Measurements from ENCODE around the gene RWDD4. TPM values are rescaled to one million over a fixed set of nuclear protein-coding genes. Genes with fewer than 3 reads are reported as not detected.

Gene RWDD4
- 9.0 TPM for polyA plus RNA-seq (2012; ENCODE audit: low read depth, missing spikeins)

DNA sequence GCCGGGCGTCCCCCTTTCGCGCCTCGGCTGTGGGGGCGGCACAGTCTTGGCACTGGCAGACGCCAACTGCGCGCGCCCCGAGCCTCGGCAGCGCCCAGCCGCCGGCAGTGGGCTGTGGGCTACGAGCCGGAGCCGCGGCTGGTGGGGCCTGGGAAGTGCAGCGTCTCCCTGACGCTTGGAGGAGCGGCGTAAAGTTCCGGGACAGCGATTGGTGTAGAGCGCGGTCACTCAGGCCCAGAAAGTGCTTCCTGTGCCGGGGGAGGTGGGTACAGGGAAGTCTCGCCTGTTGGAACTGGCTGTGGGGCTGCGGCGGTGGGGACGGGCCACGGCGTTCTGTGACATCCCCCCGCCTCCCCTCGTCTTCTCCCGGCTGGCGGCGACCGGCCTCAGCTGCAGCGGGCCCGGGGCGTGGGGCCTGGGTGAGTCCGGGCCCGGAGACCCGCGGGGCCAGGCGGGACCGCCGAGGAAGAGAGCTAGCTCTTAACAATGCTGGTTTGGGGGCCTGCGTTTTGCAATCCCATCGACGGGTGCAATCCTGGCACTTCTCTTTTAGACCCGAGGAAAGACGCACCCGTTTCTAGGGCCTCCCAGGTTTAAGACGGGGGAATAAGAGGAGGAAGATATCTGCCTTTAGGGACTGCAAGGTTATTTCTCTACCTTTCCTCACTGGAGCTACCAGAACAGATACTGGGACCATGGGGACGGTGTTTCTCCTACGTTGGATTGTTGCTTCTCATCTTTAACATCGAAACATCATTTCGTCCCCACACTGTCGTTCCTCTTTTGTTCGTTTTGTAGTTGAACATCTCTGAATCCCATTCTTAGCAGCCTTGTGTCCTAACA lies at the start of gene RWDD4, which contains the start of gene TRAPPC11:
Gene RWDD4 (minus strand): TSS at position 157 of the 843 bp plus-strand sequence. CDS start 233 bp downstream, outside the sequence.
Gene TRAPPC11 (plus strand): TSS at position 265 of the 843 bp plus-strand sequence. CDS start 4,575 bp downstream, outside the sequence.
- DNase-seq (ENCODE audit: insufficient read length, low spot score): peak; percentile 94
- TF ChIP-seq SPI1 (IDR thresholded peaks at IDR 0.05; ENCODE audit: low read depth, low read length): peak; percentile 35
- no peak for TF ChIP-seq PAX5 (IDR thresholded peaks at IDR 0.05; ENCODE audit: insufficient read depth, low read length, severe bottlenecking)
- TF ChIP-seq TAF1 (IDR thresholded peaks at IDR 0.05; ENCODE audit: low read depth, low read length): peak; percentile 28; the same call in 1 of the 2 replicates
- peak; percentile 34; the same call in 1 of the 2 replicates for TF ChIP-seq POU2F2 (IDR thresholded peaks at IDR 0.05; ENCODE audit: low read depth, low read length)
- FAIRE-seq: peak; percentile 96

DNA sequence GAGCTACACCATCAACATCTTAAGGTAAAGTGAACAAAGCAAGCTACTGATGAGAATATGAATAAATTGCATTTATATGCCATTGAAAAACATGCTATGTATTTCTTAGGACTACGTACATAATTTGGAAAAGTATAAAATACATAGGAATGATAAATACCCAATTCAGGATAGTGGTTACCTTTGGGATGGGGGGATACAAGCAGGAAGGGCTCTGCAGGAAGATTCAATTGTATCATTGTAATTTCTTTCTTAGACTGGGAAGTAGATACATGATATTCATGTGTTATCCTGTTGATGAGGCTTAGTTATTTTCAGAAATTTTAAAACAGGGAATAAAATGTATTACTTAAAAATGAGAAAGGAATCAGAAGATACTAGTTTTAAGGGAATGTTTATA lies 43.5 kb upstream of the RWDD4 start:
- DNase-seq (ENCODE audit: insufficient read length, low spot score) (no peak), FAIRE-seq (no peak)
- TF ChIP-seq SPI1 (IDR thresholded peaks at IDR 0.05; ENCODE audit: low read depth, low read length) (no peak), TAF1 (IDR thresholded peaks at IDR 0.05; ENCODE audit: low read depth, low read length) (no peak), POLR2AphosphoS5 (IDR thresholded peaks at IDR 0.05; ENCODE audit: low read depth, low read length) (no peak), POLR2A (IDR thresholded peaks at IDR 0.05; ENCODE audit: low read depth, low read length) (no peak), POU2F2 (IDR thresholded peaks at IDR 0.05; ENCODE audit: low read depth, low read length) (no peak), PAX5 (IDR thresholded peaks at IDR 0.05; ENCODE audit: insufficient read depth, low read length, severe bottlenecking) (no peak)

DNA sequence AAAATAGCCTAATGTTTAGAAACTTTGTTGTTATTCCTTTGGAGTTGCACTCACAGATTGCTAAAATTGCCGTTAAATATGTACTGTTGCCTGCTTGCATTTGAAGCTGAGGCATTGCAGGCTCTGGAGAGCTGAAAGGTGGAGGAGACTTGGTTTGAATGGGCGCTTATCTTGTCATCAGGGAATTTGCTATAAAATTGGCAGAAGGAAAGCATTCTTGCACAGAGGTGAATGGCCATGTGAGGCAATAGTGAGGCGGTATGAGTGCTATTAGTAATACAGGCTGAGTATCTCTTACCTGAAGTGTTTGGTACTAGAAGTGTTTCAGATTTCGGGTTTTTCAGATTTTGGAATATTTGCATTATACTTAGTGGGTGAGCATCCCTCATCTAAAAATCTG lies 41.4 kb upstream of the RWDD4 start:
- DNase-seq (ENCODE audit: insufficient read length, low spot score): no peak
- FAIRE-seq: no peak
- TF ChIP-seq PAX5 (IDR thresholded peaks at IDR 0.05; ENCODE audit: insufficient read depth, low read length, severe bottlenecking) (no peak), TAF1 (IDR thresholded peaks at IDR 0.05; ENCODE audit: low read depth, low read length) (no peak), POU2F2 (IDR thresholded peaks at IDR 0.05; ENCODE audit: low read depth, low read length) (no peak), POLR2A (IDR thresholded peaks at IDR 0.05; ENCODE audit: low read depth, low read length) (no peak), SPI1 (IDR thresholded peaks at IDR 0.05; ENCODE audit: low read depth, low read length) (no peak), POLR2AphosphoS5 (IDR thresholded peaks at IDR 0.05; ENCODE audit: low read depth, low read length) (no peak)

DNA sequence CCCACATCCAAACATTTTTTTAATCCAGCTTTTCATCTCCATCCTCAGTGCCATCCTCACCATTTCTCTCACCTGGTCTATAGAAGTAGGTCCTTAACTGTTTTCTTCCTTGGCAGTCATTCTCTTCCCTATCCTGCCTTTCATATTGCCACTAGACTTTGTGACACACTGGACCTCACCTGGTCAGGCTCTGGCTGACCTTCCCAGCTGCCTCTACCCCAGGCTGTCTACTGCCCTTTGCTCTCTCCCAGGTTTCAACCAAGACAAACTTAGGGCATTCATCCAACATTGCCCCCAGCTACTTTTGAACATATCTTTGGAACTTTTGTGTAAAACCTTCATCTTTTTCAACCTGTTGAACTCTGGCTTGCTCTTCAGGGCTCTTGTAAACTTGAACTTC lies 39.9 kb upstream of the RWDD4 start:
- FAIRE-seq: no peak
- TF ChIP-seq POU2F2 (IDR thresholded peaks at IDR 0.05; ENCODE audit: low read depth, low read length) (no peak), TAF1 (IDR thresholded peaks at IDR 0.05; ENCODE audit: low read depth, low read length) (no peak), POLR2A (IDR thresholded peaks at IDR 0.05; ENCODE audit: low read depth, low read length) (no peak), POLR2AphosphoS5 (IDR thresholded peaks at IDR 0.05; ENCODE audit: low read depth, low read length) (no peak), PAX5 (IDR thresholded peaks at IDR 0.05; ENCODE audit: insufficient read depth, low read length, severe bottlenecking) (no peak), SPI1 (IDR thresholded peaks at IDR 0.05; ENCODE audit: low read depth, low read length) (no peak)
- DNase-seq (ENCODE audit: insufficient read length, low spot score): no peak

DNA sequence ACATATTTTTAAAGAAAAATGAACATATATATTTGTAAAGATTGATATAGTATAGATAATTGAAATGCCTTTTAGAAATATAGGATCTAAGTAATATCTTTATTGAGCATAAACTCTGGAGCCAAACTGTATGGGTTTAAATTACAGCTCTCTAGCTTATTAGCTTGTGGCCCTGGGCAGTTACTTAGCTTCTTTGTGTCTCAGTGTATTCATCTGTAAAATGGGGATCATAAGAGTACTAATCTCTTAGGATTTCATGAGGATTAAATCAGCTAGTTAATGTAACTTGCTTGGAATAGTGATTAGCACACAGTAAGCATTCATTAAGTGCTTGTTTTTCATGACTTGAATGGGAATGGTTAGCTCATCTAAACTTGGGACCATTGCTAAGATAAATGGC lies 32.9 kb upstream of the RWDD4 start:
- TF ChIP-seq TAF1 (IDR thresholded peaks at IDR 0.05; ENCODE audit: low read depth, low read length): no peak
- TF ChIP-seq POU2F2 (IDR thresholded peaks at IDR 0.05; ENCODE audit: low read depth, low read length): no peak
- TF ChIP-seq SPI1 (IDR thresholded peaks at IDR 0.05; ENCODE audit: low read depth, low read length): no peak
- no peak for TF ChIP-seq POLR2AphosphoS5 (IDR thresholded peaks at IDR 0.05; ENCODE audit: low read depth, low read length)
- TF ChIP-seq POLR2A (IDR thresholded peaks at IDR 0.05; ENCODE audit: low read depth, low read length): no peak
- no peak for TF ChIP-seq PAX5 (IDR thresholded peaks at IDR 0.05; ENCODE audit: insufficient read depth, low read length, severe bottlenecking)
- FAIRE-seq (peak; percentile 47), DNase-seq (ENCODE audit: insufficient read length, low spot score) (no peak)

DNA sequence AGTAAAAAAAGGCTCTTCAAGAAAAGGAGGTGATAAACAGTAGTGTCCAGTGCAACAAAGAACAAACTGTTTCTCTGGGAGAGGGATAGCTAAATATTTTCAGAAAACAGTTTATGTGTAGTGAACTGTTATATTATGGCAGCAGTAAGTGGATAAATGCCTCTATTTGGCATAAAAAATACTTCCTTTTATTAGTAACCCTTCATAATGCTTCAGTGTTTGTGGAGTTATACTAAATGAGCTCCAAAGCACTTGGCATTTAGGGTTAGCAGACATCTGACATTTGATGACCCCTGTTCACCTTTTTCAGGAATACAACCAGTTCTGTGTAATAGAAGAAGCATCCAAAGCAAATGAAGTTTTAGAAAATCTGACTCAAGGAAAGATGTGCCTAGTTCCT lies 32.0 kb upstream of the RWDD4 start:
- no peak for TF ChIP-seq SPI1 (IDR thresholded peaks at IDR 0.05; ENCODE audit: low read depth, low read length)
- no peak for TF ChIP-seq TAF1 (IDR thresholded peaks at IDR 0.05; ENCODE audit: low read depth, low read length)
- no peak for TF ChIP-seq POU2F2 (IDR thresholded peaks at IDR 0.05; ENCODE audit: low read depth, low read length)
- no peak for TF ChIP-seq POLR2AphosphoS5 (IDR thresholded peaks at IDR 0.05; ENCODE audit: low read depth, low read length)
- TF ChIP-seq POLR2A (IDR thresholded peaks at IDR 0.05; ENCODE audit: low read depth, low read length): no peak
- no peak for TF ChIP-seq PAX5 (IDR thresholded peaks at IDR 0.05; ENCODE audit: insufficient read depth, low read length, severe bottlenecking)
- DNase-seq (ENCODE audit: insufficient read length, low spot score) (no peak), FAIRE-seq (no peak)

DNA sequence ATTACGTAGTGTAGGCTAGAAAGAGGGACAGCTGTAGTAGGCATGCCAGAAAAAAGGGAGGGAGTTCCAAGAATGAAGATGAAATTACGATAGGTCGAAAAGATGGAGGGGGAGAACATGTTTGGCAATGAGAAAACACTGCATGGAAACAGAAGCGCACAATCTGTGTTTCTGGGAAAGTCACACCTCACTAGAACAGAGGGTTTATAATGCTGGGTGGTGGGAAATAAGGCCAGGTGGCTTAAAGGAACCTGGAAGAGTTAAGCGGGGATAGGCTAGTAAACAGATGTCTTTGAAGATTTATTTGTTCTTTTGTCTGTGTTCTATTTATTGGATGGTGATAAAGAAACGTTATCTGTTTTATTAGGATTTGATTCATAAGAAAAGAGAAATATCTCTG lies 29.2 kb upstream of the RWDD4 start:
- FAIRE-seq: no peak
- no peak for DNase-seq (ENCODE audit: insufficient read length, low spot score)
- no peak for TF ChIP-seq PAX5 (IDR thresholded peaks at IDR 0.05; ENCODE audit: insufficient read depth, low read length, severe bottlenecking)
- TF ChIP-seq POLR2AphosphoS5 (IDR thresholded peaks at IDR 0.05; ENCODE audit: low read depth, low read length): no peak
- TF ChIP-seq POU2F2 (IDR thresholded peaks at IDR 0.05; ENCODE audit: low read depth, low read length): no peak
- no peak for TF ChIP-seq TAF1 (IDR thresholded peaks at IDR 0.05; ENCODE audit: low read depth, low read length)
- no peak for TF ChIP-seq SPI1 (IDR thresholded peaks at IDR 0.05; ENCODE audit: low read depth, low read length)
- TF ChIP-seq POLR2A (IDR thresholded peaks at IDR 0.05; ENCODE audit: low read depth, low read length): no peak

DNA sequence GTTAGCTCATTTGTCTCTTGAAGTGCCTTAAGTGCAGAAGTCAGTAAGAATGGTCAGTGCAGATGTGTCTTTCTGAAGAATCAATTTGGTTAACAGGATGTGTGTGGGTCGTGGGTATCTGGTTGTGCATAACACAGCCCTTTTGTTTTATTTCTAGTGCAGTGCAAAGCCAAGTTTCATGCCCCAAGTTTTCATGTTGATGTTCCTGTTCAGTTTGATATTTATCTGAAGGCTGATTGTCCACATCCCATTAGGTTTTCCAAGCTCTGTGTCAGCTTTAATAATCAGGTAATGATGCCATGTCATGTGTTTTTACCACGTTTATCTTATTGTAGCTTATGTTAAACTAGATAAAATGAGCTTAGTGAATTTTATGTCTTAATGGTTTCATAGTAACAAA lies 27.5 kb upstream of the RWDD4 start:
- FAIRE-seq: no peak
- TF ChIP-seq PAX5 (IDR thresholded peaks at IDR 0.05; ENCODE audit: insufficient read depth, low read length, severe bottlenecking) (no peak), SPI1 (IDR thresholded peaks at IDR 0.05; ENCODE audit: low read depth, low read length) (no peak), POU2F2 (IDR thresholded peaks at IDR 0.05; ENCODE audit: low read depth, low read length) (no peak), POLR2AphosphoS5 (IDR thresholded peaks at IDR 0.05; ENCODE audit: low read depth, low read length) (no peak), POLR2A (IDR thresholded peaks at IDR 0.05; ENCODE audit: low read depth, low read length) (no peak), TAF1 (IDR thresholded peaks at IDR 0.05; ENCODE audit: low read depth, low read length) (no peak)
- DNase-seq (ENCODE audit: insufficient read length, low spot score): no peak

DNA sequence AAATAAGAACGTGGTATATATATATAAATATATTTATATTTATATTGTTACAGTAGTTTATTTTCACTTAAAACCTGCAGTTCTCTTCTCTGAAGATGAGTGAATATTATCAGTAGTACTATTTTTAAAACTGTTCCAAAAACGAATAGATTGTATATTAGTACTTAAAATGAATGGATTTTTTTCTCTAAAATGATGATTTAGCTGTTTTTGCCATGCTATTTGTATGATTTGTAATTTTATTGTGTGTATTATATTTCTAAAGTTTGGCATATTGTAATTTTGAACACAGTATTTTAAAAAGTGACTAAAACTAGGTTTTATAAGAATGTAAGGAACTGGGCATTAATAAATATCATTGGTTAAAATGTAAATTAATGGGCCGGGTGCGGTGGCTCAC lies 22.1 kb upstream of the RWDD4 start:
- no peak for FAIRE-seq

More for the DNA sequence above, 22.1 kb upstream of the RWDD4 start:
- no peak for DNase-seq (ENCODE audit: insufficient read length, low spot score)
- TF ChIP-seq POLR2A (IDR thresholded peaks at IDR 0.05; ENCODE audit: low read depth, low read length) (no peak), SPI1 (IDR thresholded peaks at IDR 0.05; ENCODE audit: low read depth, low read length) (no peak)
